Lower leg skin (tissue), 4 donors: ENCODE data around the gene STX8. TPM values are rescaled to one million over a fixed set of nuclear protein-coding genes. Genes with fewer than 3 reads are reported as not detected.

Source experiments
- DNase-seq, 2 donors: peaks; one replicate each; pipeline ENCODE4 v3.0.0-alpha.2; 2019; ENCODE audit warnings: low spot score in 2 of 2
- H3K4me3 ChIP-seq: fragments of 200-600 bp; sonication (generic); 2 replicates; pipeline ENCODE4 v1.5.1; 2017; ENCODE audit warnings: mild to moderate bottlenecking, low read depth; ENCODE audit not compliant: poor library complexity, severe bottlenecking
- CTCF ChIP-seq, 3 donors: fragments of 450-650 bp; IDR thresholded peaks; one replicate each; pipeline ENCODE4 v1.5.1; 2016; ENCODE audit warnings: antibody characterized with exemption in 3 of 3, mild to moderate bottlenecking in 3 of 3, moderate library complexity in 2 of 3
- POLR2A ChIP-seq, 2 donors: fragments of 450-650 bp; IDR thresholded peaks; one replicate each; pipeline ENCODE4 v1.6.1; 2016 to 2017; ENCODE audit warnings: antibody characterized with exemption in 2 of 2, mild to moderate bottlenecking in 1 of 2, moderate library complexity in 1 of 2
- WGBS, 2 donors: methylation state at CpG; one replicate each; pipeline ENCODE4 v1.1.5; 2018; 5-methylcytosine and 5-hydroxymethylcytosine counted together
- intact Hi-C: fragments of 100-400 bp; cut with DNase I; formaldehyde crosslinking; loops from one replicate; pipeline ENCODE4 v1.15.0; 2023; ENCODE audit warnings: low total_unique reads
- total RNA-seq, 4 donors: library from RNA; depleted of rRNA; stranded (reverse); fragments of >200 nt; gene quantifications; one replicate each; pipeline ENCODE4 v1.1.0, GENCODE V29; 2016

Gene STX8
- total RNA-seq, 4 donors from 2014 or later, result 32.1 to 56.4 (median 45.1) TPM

GRCh38 chr17:9232591-9233270, 342.9 kb downstream of the STX8 start:
- intact Hi-C loops, result no loop called here
- WGBS, 2 donors, result 53 to 78% methylated on average over 14 to 22 of the region's 22 CpGs
- TF ChIP-seq POLR2A (IDR thresholded peaks at IDR 0.05), result no peak
- no peak for TF ChIP-seq CTCF (IDR thresholded peaks at IDR 0.05)
- DNase-seq, result no peak
- H3K4me3 ChIP-seq, result no peak overlapping the region

GRCh38 chr17:9232155-9232475, 343.5 kb downstream of the STX8 start:
- intact Hi-C loops, result no loop called here
- WGBS, 2 donors, result 83 to 96% methylated on average over 3 to 5 of the region's 6 CpGs
- TF ChIP-seq CTCF (IDR thresholded peaks at IDR 0.05) (no peak), POLR2A (IDR thresholded peaks at IDR 0.05) (no peak)
- H3K4me3 ChIP-seq, result no peak overlapping the region
- no peak for DNase-seq

GRCh38 chr17:9231449-9232154, 344.0 kb downstream of the STX8 start:
- H3K4me3 ChIP-seq, result no peak overlapping the region
- WGBS, 2 donors, result 68 to 72% methylated on average over 23 of the region's 23 CpGs
- no peak for TF ChIP-seq CTCF (IDR thresholded peaks at IDR 0.05)
- no peak for TF ChIP-seq POLR2A (IDR thresholded peaks at IDR 0.05)
- intact Hi-C loops, result no loop called here
- no peak for DNase-seq

- DNase-seq, result no peak
- intact Hi-C loops, result no loop called here
- WGBS, 2 donors, result 90 to 93% methylated on average over 11 of the region's 11 CpGs
- no peak for TF ChIP-seq POLR2A (IDR thresholded peaks at IDR 0.05)
- TF ChIP-seq CTCF (IDR thresholded peaks at IDR 0.05), result no peak
- no peak overlapping the region for H3K4me3 ChIP-seq
Observed at GRCh38 chr17:9230861-9231260, 344.8 kb downstream of the STX8 start.

- H3K4me3 ChIP-seq, result no peak overlapping the region
- TF ChIP-seq CTCF (IDR thresholded peaks at IDR 0.05), result no peak
- TF ChIP-seq POLR2A (IDR thresholded peaks at IDR 0.05), result no peak
- intact Hi-C loops, result no loop called here
Observed at GRCh38 chr17:9230346-9230745, 345.3 kb downstream of the STX8 start.

More at GRCh38 chr17:9230346-9230745, 345.3 kb downstream of the STX8 start:
- DNase-seq, result no peak
- WGBS, 2 donors, result 59 to 71% methylated on average over 13 to 15 of the region's 15 CpGs
